GM23338 (cell line): Measurements from ENCODE around the gene BCL2.

Source experiments
- CREB1 ChIP-seq: fragments of 250-450 bp; sonication (Bioruptor Pico); IDR thresholded peaks from 2 replicates; pipeline ENCODE4 v1.5.0; 2020; ENCODE audit warnings: low read depth, mild to moderate bottlenecking, moderate library complexity
- EZH2 ChIP-seq: fragments of 200-600 bp; sonication (generic); IDR thresholded peaks from one replicate; pipeline ENCODE4 v1.8.0; 2017; ENCODE audit warnings: antibody characterized with exemption, mild to moderate bottlenecking, low read depth; ENCODE audit not compliant: unreplicated experiment
- EZH2phosphoT487 ChIP-seq: fragments of 200-600 bp; sonication (generic); IDR thresholded peaks from one replicate; pipeline ENCODE4 v1.8.1; 2018; ENCODE audit warnings: antibody characterized with exemption; ENCODE audit not compliant: unreplicated experiment
- JUNB ChIP-seq: IDR thresholded peaks from one replicate; pipeline ENCODE4 v1.6.1; 2016; ENCODE audit warnings: antibody characterized with exemption; ENCODE audit not compliant: unreplicated experiment
- NANOG ChIP-seq: IDR thresholded peaks from 2 replicates; pipeline ENCODE4 v1.6.1; 2016; ENCODE audit warnings: antibody characterized with exemption, borderline replicate concordance
- POLR2AphosphoS5 ChIP-seq: IDR thresholded peaks from 2 replicates; pipeline ENCODE4 v1.6.1; 2016; ENCODE audit warnings: antibody characterized with exemption, low read depth
- STAT1 ChIP-seq: IDR thresholded peaks from one replicate; pipeline ENCODE4 v1.6.1; 2016; ENCODE audit warnings: antibody characterized with exemption; ENCODE audit not compliant: unreplicated experiment
- ZNF114 ChIP-seq: fragments of 250-450 bp; sonication (Bioruptor Pico); IDR thresholded peaks from 2 replicates; pipeline ENCODE4 v1.5.0; 2020; ENCODE audit warnings: mild to moderate bottlenecking, moderate library complexity
- ZNF331 ChIP-seq: fragments of 250-450 bp; sonication (Bioruptor Pico); IDR thresholded peaks from 2 replicates; pipeline ENCODE4 v1.5.0; 2020; ENCODE audit warnings: low read depth, mild to moderate bottlenecking, moderate library complexity
- TF ChIP-seq, protein P1 (sequence below), 2 experiments: fragments of 200-600 bp in 1 of 2; sonication (generic) in 1 of 2; conservative IDR thresholded peaks; 2 replicates each; pipeline versions ENCODE4 v1.5.1 to v1.6.1; 2016 to 2017; ENCODE audit warnings: antibody characterized with exemption in 2 of 2, low read depth in 2 of 2, mild to moderate bottlenecking in 2 of 2, moderate library complexity in 1 of 2
- TF ChIP-seq, protein P2 (sequence below): IDR thresholded peaks from one replicate; pipeline ENCODE4 v1.6.1; 2018; ENCODE audit warnings: antibody characterized with exemption; ENCODE audit not compliant: unreplicated experiment
- TF ChIP-seq, protein P3 (sequence below): IDR thresholded peaks from 2 replicates; pipeline ENCODE4 v1.6.1; 2016; ENCODE audit warnings: antibody characterized with exemption
- TF ChIP-seq, protein P4 (sequence below): fragments of 250-450 bp; sonication (Bioruptor Pico); IDR thresholded peaks from 2 replicates; pipeline ENCODE4 v1.5.0; 2020; ENCODE audit warnings: mild to moderate bottlenecking, moderate library complexity

DNA sequence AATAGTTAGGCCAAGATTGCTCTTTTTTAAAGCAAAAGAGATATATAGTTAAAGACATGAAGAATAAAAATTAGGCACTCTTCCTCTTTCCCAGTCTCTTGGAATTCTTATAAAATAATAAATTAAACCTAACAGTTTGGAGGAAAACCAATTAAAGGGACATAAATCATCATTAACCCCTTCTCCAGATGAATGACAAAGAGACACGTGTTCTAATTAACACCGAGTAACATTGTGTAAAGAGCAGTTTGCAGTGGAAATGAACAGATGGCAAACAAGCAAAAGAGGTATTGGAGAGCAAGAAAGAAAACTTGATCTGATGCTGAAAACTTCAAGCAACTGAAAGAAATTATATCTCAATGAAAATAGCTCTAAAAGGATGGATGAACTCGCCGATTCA is 48.4 kb downstream of the BCL2 start:
- TF ChIP-seq POLR2AphosphoS5: no peak
- TF ChIP-seq, protein P1, sequence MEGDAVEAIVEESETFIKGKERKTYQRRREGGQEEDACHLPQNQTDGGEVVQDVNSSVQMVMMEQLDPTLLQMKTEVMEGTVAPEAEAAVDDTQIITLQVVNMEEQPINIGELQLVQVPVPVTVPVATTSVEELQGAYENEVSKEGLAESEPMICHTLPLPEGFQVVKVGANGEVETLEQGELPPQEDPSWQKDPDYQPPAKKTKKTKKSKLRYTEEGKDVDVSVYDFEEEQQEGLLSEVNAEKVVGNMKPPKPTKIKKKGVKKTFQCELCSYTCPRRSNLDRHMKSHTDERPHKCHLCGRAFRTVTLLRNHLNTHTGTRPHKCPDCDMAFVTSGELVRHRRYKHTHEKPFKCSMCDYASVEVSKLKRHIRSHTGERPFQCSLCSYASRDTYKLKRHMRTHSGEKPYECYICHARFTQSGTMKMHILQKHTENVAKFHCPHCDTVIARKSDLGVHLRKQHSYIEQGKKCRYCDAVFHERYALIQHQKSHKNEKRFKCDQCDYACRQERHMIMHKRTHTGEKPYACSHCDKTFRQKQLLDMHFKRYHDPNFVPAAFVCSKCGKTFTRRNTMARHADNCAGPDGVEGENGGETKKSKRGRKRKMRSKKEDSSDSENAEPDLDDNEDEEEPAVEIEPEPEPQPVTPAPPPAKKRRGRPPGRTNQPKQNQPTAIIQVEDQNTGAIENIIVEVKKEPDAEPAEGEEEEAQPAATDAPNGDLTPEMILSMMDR (conservative IDR thresholded peaks at IDR 0.05; ENCODE audit: low read depth in 2 of 2): no peak
- TF ChIP-seq EZH2: no peak
- no peak for TF ChIP-seq JUNB
- TF ChIP-seq, protein P2, sequence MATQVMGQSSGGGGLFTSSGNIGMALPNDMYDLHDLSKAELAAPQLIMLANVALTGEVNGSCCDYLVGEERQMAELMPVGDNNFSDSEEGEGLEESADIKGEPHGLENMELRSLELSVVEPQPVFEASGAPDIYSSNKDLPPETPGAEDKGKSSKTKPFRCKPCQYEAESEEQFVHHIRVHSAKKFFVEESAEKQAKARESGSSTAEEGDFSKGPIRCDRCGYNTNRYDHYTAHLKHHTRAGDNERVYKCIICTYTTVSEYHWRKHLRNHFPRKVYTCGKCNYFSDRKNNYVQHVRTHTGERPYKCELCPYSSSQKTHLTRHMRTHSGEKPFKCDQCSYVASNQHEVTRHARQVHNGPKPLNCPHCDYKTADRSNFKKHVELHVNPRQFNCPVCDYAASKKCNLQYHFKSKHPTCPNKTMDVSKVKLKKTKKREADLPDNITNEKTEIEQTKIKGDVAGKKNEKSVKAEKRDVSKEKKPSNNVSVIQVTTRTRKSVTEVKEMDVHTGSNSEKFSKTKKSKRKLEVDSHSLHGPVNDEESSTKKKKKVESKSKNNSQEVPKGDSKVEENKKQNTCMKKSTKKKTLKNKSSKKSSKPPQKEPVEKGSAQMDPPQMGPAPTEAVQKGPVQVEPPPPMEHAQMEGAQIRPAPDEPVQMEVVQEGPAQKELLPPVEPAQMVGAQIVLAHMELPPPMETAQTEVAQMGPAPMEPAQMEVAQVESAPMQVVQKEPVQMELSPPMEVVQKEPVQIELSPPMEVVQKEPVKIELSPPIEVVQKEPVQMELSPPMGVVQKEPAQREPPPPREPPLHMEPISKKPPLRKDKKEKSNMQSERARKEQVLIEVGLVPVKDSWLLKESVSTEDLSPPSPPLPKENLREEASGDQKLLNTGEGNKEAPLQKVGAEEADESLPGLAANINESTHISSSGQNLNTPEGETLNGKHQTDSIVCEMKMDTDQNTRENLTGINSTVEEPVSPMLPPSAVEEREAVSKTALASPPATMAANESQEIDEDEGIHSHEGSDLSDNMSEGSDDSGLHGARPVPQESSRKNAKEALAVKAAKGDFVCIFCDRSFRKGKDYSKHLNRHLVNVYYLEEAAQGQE: no peak
- TF ChIP-seq, protein P3, sequence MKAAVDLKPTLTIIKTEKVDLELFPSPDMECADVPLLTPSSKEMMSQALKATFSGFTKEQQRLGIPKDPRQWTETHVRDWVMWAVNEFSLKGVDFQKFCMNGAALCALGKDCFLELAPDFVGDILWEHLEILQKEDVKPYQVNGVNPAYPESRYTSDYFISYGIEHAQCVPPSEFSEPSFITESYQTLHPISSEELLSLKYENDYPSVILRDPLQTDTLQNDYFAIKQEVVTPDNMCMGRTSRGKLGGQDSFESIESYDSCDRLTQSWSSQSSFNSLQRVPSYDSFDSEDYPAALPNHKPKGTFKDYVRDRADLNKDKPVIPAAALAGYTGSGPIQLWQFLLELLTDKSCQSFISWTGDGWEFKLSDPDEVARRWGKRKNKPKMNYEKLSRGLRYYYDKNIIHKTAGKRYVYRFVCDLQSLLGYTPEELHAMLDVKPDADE: no peak
- TF ChIP-seq STAT1: no peak
- TF ChIP-seq EZH2phosphoT487: no peak
- TF ChIP-seq, protein P4, sequence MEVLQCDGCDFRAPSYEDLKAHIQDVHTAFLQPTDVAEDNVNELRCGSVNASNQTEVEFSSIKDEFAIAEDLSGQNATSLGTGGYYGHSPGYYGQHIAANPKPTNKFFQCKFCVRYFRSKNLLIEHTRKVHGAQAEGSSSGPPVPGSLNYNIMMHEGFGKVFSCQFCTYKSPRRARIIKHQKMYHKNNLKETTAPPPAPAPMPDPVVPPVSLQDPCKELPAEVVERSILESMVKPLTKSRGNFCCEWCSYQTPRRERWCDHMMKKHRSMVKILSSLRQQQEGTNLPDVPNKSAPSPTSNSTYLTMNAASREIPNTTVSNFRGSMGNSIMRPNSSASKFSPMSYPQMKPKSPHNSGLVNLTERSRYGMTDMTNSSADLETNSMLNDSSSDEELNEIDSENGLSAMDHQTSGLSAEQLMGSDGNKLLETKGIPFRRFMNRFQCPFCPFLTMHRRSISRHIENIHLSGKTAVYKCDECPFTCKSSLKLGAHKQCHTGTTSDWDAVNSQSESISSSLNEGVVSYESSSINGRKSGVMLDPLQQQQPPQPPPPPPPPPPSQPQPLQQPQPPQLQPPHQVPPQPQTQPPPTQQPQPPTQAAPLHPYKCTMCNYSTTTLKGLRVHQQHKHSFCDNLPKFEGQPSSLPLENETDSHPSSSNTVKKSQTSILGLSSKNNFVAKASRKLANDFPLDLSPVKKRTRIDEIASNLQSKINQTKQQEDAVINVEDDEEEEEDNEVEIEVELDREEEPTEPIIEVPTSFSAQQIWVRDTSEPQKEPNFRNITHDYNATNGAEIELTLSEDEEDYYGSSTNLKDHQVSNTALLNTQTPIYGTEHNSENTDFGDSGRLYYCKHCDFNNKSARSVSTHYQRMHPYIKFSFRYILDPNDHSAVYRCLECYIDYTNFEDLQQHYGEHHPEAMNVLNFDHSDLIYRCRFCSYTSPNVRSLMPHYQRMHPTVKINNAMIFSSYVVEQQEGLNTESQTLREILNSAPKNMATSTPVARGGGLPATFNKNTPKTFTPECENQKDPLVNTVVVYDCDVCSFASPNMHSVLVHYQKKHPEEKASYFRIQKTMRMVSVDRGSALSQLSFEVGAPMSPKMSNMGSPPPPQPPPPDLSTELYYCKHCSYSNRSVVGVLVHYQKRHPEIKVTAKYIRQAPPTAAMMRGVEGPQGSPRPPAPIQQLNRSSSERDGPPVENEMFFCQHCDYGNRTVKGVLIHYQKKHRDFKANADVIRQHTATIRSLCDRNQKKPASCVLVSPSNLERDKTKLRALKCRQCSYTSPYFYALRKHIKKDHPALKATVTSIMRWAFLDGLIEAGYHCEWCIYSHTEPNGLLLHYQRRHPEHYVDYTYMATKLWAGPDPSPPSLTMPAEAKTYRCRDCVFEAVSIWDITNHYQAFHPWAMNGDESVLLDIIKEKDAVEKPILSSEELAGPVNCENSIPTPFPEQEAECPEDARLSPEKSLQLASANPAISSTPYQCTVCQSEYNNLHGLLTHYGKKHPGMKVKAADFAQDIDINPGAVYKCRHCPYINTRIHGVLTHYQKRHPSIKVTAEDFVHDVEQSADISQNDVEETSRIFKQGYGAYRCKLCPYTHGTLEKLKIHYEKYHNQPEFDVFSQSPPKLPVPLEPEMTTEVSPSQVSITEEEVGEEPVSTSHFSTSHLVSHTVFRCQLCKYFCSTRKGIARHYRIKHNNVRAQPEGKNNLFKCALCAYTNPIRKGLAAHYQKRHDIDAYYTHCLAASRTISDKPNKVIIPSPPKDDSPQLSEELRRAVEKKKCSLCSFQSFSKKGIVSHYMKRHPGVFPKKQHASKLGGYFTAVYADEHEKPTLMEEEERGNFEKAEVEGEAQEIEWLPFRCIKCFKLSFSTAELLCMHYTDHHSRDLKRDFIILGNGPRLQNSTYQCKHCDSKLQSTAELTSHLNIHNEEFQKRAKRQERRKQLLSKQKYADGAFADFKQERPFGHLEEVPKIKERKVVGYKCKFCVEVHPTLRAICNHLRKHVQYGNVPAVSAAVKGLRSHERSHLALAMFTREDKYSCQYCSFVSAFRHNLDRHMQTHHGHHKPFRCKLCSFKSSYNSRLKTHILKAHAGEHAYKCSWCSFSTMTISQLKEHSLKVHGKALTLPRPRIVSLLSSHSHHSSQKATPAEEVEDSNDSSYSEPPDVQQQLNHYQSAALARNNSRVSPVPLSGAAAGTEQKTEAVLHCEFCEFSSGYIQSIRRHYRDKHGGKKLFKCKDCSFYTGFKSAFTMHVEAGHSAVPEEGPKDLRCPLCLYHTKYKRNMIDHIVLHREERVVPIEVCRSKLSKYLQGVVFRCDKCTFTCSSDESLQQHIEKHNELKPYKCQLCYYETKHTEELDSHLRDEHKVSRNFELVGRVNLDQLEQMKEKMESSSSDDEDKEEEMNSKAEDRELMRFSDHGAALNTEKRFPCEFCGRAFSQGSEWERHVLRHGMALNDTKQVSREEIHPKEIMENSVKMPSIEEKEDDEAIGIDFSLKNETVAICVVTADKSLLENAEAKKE: no peak
- TF ChIP-seq ZNF331 (CRISPR knock-in tag): no peak
- no peak for TF ChIP-seq CREB1 (CRISPR knock-in tag)
- TF ChIP-seq ZNF114 (CRISPR knock-in tag): no peak
- no peak for TF ChIP-seq NANOG
